Chondrocyte (in vitro differentiated cells): Measurements from ENCODE around the gene GDPD5. TPM values are rescaled to one million over a fixed set of nuclear protein-coding genes. Genes with fewer than 3 reads are reported as not detected.

ENCODE experiments used
- DNase-seq: peaks from one replicate; pipeline ENCODE4 v3.0.0; 2021; ENCODE audit warnings: mixed read lengths, low spot score
- H3K27ac Mint-ChIP-seq: one replicate; pipeline ENCODE4 v1.8.0; 2021; ENCODE audit warnings: mild to moderate bottlenecking, moderate library complexity, mixed read lengths; ENCODE audit not compliant: unreplicated experiment
- H3K27me3 Mint-ChIP-seq: 2 replicates; pipeline ENCODE4 v1.8.0; 2021; ENCODE audit warnings: low read depth, mixed read lengths
- H3K36me3 Mint-ChIP-seq: 2 replicates; pipeline ENCODE4 v1.8.0; 2021; ENCODE audit warnings: low read depth, mixed read lengths
- H3K4me1 Mint-ChIP-seq: 2 replicates; pipeline ENCODE4 v1.8.0; 2021; ENCODE audit warnings: low read depth, mild to moderate bottlenecking, mixed read lengths
- H3K4me3 Mint-ChIP-seq: one replicate; pipeline ENCODE4 v1.8.0; 2021; ENCODE audit warnings: mild to moderate bottlenecking, moderate library complexity, mixed read lengths; ENCODE audit not compliant: unreplicated experiment
- H3K9me3 Mint-ChIP-seq: 2 replicates; pipeline ENCODE4 v1.8.0; 2021; ENCODE audit warnings: low read depth, mixed read lengths
- CTCF ChIP-seq: fragments of 200-600 bp; sonication (generic); IDR thresholded peaks from 2 replicates; pipeline ENCODE4 v1.5.0; 2021; ENCODE audit warnings: antibody characterized with exemption, mild to moderate bottlenecking, moderate library complexity
- total RNA-seq: library from RNA; stranded (reverse); gene quantifications from 3 replicates; pipeline ENCODE4 v1.2.1, GENCODE V29; 2021

GDPD5 gene
- total RNA-seq, 1 donor from 2014 or later = 12.6 TPM

- Mint-ChIP-seq H3K4me3 (no peak overlapping the region), H3K27me3 (no peaks in the 10 kb centered on the region), H3K27ac (no peak overlapping the region), H3K36me3 (no peaks in the 10 kb centered on the region), H3K9me3 (no peaks in the 10 kb centered on the region), H3K4me1 (peaks cover 10% of the 10 kb centered on the region)
- no peak for DNase-seq
- TF ChIP-seq CTCF = no peak
Measured at GRCh38 chr11:75463106-75463774, 62.5 kb downstream of the GDPD5 start.

- Mint-ChIP-seq H3K27me3 (no peaks in the 10 kb centered on the region), H3K4me1 (peaks cover 10% of the 10 kb centered on the region), H3K36me3 (no peaks in the 10 kb centered on the region), H3K4me3 (no peak overlapping the region), H3K9me3 (no peaks in the 10 kb centered on the region), H3K27ac (no peak overlapping the region)
- no peak for DNase-seq
- no peak for TF ChIP-seq CTCF
Measured at GRCh38 chr11:75462117-75462653, 63.6 kb downstream of the GDPD5 start.

GRCh38 chr11:75461151-75461550 is 64.6 kb downstream of the GDPD5 start:
- no peak for DNase-seq
- Mint-ChIP-seq H3K27ac (no peak overlapping the region), H3K4me3 (no peak overlapping the region), H3K27me3 (no peaks in the 10 kb centered on the region), H3K36me3 (no peaks in the 10 kb centered on the region), H3K4me1 (peaks cover 6% of the 10 kb centered on the region), H3K9me3 (no peaks in the 10 kb centered on the region)
- TF ChIP-seq CTCF = no peak

GRCh38 chr11:75456596-75457183 is 69.1 kb downstream of the GDPD5 start:
- H3K36me3 Mint-ChIP-seq = peaks cover 3% of the 10 kb centered on the region
- no peak for DNase-seq
- no peak overlapping the region for H3K27ac Mint-ChIP-seq
- H3K4me3 Mint-ChIP-seq = no peak overlapping the region
- TF ChIP-seq CTCF = no peak
- H3K9me3 Mint-ChIP-seq = no peaks in the 10 kb centered on the region
- peaks cover 9% of the 10 kb centered on the region for H3K4me1 Mint-ChIP-seq
- no peaks in the 10 kb centered on the region for H3K27me3 Mint-ChIP-seq

- H3K27me3 Mint-ChIP-seq = no peaks in the 10 kb centered on the region
- no peaks in the 10 kb centered on the region for H3K9me3 Mint-ChIP-seq
- no peak overlapping the region for H3K27ac Mint-ChIP-seq
- H3K36me3 Mint-ChIP-seq = peaks cover 3% of the 10 kb centered on the region
- DNase-seq = no peak
- H3K4me3 Mint-ChIP-seq = no peak overlapping the region
- peaks cover 9% of the 10 kb centered on the region for H3K4me1 Mint-ChIP-seq
- TF ChIP-seq CTCF = no peak
Measured at GRCh38 chr11:75454987-75455386, 70.8 kb downstream of the GDPD5 start.
